Smooth muscle cell (in vitro differentiated cells): ENCODE measurements around the gene MAP2K3. TPM values are rescaled to one million over a fixed set of nuclear protein-coding genes. Genes with fewer than 3 reads are reported as not detected.

Source experiments
- DNase-seq: peaks from one replicate; lab custom pipeline; 2025; ENCODE audit not compliant: unreplicated experiment; lab: John Stamatoyannopoulos, UW
- H2AFZ ChIP-seq: fragments of 200-600 bp; sonication (generic); 2 replicates; pipeline ENCODE4 v1.6.0; 2016; ENCODE audit warnings: antibody characterized with exemption, low read depth, mild to moderate bottlenecking
- H3F3A ChIP-seq: fragments of 200-600 bp; sonication (generic); 2 replicates; pipeline ENCODE4 v1.6.0; 2017; ENCODE audit warnings: antibody characterized with exemption, low read depth
- H3K27ac ChIP-seq: fragments of 200-600 bp; sonication (generic); 2 replicates; pipeline ENCODE4 v1.5.1; 2016; ENCODE audit warnings: low read depth, mild to moderate bottlenecking
- H3K27me3 ChIP-seq: fragments of 200-600 bp; sonication (generic); 2 replicates; pipeline ENCODE4 v1.6.1; 2016; ENCODE audit warnings: low read depth, mild to moderate bottlenecking
- H3K36me3 ChIP-seq: fragments of 200-600 bp; sonication (generic); 2 replicates; pipeline ENCODE4 v1.5.1; 2016; ENCODE audit warnings: low read depth
- H3K4me1 ChIP-seq: fragments of 200-600 bp; sonication (generic); 2 replicates; pipeline ENCODE4 v1.5.1; 2016; ENCODE audit warnings: low read depth
- H3K4me2 ChIP-seq: fragments of 200-600 bp; sonication (generic); 2 replicates; pipeline ENCODE4 v1.6.0; 2016; ENCODE audit warnings: mild to moderate bottlenecking
- H3K4me3 ChIP-seq: fragments of 200-600 bp; sonication (generic); 2 replicates; pipeline ENCODE4 v1.5.1; 2016; ENCODE audit warnings: mild to moderate bottlenecking
- H3K79me2 ChIP-seq: fragments of 200-600 bp; sonication (generic); 2 replicates; pipeline ENCODE4 v1.6.0; 2016; ENCODE audit warnings: low read depth, mild to moderate bottlenecking
- H3K9ac ChIP-seq: fragments of 200-600 bp; sonication (generic); 2 replicates; pipeline ENCODE4 v1.6.0; 2016; ENCODE audit warnings: low read depth
- H3K9me3 ChIP-seq: fragments of 200-600 bp; sonication (generic); replicated peaks from 2 replicates; pipeline ENCODE4 v1.5.1; 2016; ENCODE audit warnings: low read depth
- H4K20me1 ChIP-seq: fragments of 200-600 bp; sonication (generic); 2 replicates; pipeline ENCODE4 v1.6.0; 2016; ENCODE audit warnings: low read depth
- CTCF ChIP-seq: fragments of 200-600 bp; sonication (generic); IDR thresholded peaks from 2 replicates; pipeline ENCODE4 v1.5.1; 2017; ENCODE audit warnings: borderline replicate concordance, mild to moderate bottlenecking, antibody characterized with exemption; ENCODE audit not compliant: insufficient read depth, poor library complexity, severe bottlenecking
- WGBS: methylation state at CpG from one replicate; pipeline ENCODE4 v1.1.7; 2016; ENCODE audit warnings: low lambda C conversion rate; 5-methylcytosine and 5-hydroxymethylcytosine counted together
- polyA plus RNA-seq: library from polyadenylated mRNA; unstranded; fragments of >200 nt; fragmentation: Nextera tagmentation; extraction: Ambion mirVana; gene quantifications from 2 replicates; pipeline ENCODE4 v1.2.1, GENCODE V29; 2016
- total RNA-seq: library from RNA; depleted of rRNA; stranded (reverse); fragments of >200 nt; gene quantifications from 2 replicates; pipeline ENCODE4 v1.2.3, GENCODE V29; 2014

The MAP2K3 gene
- total and polyA plus RNA-seq, 2 experiments from 2014 or later, result 14.2 to 53.8 TPM

- H3K4me2 ChIP-seq, result peak overlapping the region; percentile 83
- H3K9me3 ChIP-seq, result no peaks in the 10 kb centered on the region
- peaks cover 2% of the 10 kb centered on the region for H3K4me1 ChIP-seq
- H3F3A ChIP-seq, result no peaks in the 10 kb centered on the region
- peak overlapping the region; percentile 55 for H3K4me3 ChIP-seq
- WGBS, result 53% methylated on average over 15 of the region's 15 CpGs
- no peaks in the 10 kb centered on the region for H3K36me3 ChIP-seq
- no peak for TF ChIP-seq CTCF
- H3K27ac ChIP-seq, result peak overlapping the region; percentile 1
- peak overlapping the region; percentile 42 for H3K9ac ChIP-seq
- H2AFZ ChIP-seq, result peak overlapping the region; percentile 84
- peaks cover 29% of the 10 kb centered on the region for H4K20me1 ChIP-seq
- no peaks in the 10 kb centered on the region for H3K27me3 ChIP-seq
- H3K79me2 ChIP-seq, result no peaks in the 10 kb centered on the region
- no peak for DNase-seq
Measured at GRCh38 chr17:21253646-21254441, 30.7 kb upstream of the MAP2K3 start.

DNA sequence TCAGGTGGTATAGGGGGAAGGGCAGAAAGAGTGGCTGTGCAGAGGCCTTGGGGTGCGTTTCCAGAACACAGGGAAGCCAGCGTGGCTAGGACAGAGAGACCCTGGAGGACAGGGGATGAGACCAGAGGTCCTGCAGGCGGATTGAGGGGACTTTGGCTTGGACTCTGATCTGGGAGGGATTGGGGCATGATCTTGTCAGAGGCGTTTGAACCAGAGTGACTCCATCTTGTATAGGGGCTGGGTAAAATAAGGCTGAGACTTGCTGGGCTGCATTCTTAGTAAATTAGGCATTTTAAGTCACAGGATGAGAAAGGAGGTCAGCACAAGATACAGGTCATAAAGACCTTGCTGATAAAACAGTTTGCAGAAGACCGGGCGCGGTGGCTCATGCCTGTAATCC lies 25.9 kb upstream of the MAP2K3 start:
- no peaks in the 10 kb centered on the region for H4K20me1 ChIP-seq

DNA sequence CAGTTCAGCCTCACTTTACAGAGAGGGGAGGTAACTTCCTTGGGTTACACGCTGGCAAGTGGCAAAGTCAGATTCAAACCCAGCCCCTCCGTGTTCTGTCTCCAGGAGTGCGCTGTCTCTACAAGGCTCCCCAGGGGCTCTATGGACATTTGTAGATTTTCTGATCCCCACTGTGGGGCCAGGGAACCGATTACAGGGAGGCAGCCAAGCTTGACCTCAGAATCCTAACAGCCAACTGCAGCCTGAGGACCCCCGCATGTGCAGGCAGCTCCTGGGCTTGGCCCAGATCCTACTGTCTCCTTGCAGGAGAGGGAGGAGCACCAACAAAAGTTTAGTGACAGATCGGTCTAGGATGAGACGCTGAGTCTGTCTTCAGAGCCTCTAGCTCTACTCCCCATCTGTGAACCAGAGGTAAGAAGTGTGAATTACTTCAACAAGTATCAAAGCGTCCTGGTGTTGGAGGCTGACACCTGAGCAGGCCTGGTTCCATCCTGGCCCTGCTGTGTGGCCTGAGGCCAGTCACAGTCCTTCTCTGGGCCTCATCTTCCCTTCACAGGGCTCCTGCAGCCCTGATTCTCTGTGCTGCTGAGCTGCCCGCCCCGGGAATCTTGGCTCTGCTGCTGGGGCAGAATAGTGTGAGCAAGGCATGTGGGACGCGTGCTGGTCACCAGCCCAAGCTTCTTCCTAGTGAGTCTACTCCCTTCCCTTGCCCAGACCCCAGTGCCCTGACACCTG lies 22.1 kb upstream of the MAP2K3 start:
- H3K9me3 ChIP-seq, result no peaks in the 10 kb centered on the region
- no peak for TF ChIP-seq CTCF
- H2AFZ ChIP-seq, result no peak overlapping the region
- no peaks in the 10 kb centered on the region for H3K4me1 ChIP-seq
- no peak overlapping the region for H3K27ac ChIP-seq
- H4K20me1 ChIP-seq, result no peaks in the 10 kb centered on the region
- H3F3A ChIP-seq, result no peaks in the 10 kb centered on the region
- H3K36me3 ChIP-seq, result no peaks in the 10 kb centered on the region
- H3K9ac ChIP-seq, result no peak overlapping the region
- 86% methylated on average over 12 of the region's 12 CpGs for WGBS
- H3K79me2 ChIP-seq, result no peaks in the 10 kb centered on the region
- no peak overlapping the region for H3K4me3 ChIP-seq
- DNase-seq, result no peak
- no peaks in the 10 kb centered on the region for H3K27me3 ChIP-seq
- no peak overlapping the region for H3K4me2 ChIP-seq

More for the DNA sequence above, 25.9 kb upstream of the MAP2K3 start:
- 87% methylated on average over 7 of the region's 7 CpGs for WGBS
- H2AFZ ChIP-seq, result no peak overlapping the region
- H3K27ac ChIP-seq, result no peak overlapping the region
- no peak overlapping the region for H3K4me2 ChIP-seq
- H3K9me3 ChIP-seq, result no peaks in the 10 kb centered on the region
- no peak for DNase-seq
- no peaks in the 10 kb centered on the region for H3F3A ChIP-seq
- no peaks in the 10 kb centered on the region for H3K27me3 ChIP-seq
- no peaks in the 10 kb centered on the region for H3K36me3 ChIP-seq
- no peak overlapping the region for H3K4me3 ChIP-seq
- H3K4me1 ChIP-seq, result no peaks in the 10 kb centered on the region
- no peak for TF ChIP-seq CTCF
- no peaks in the 10 kb centered on the region for H3K79me2 ChIP-seq
- H3K9ac ChIP-seq, result no peak overlapping the region
